A549 (cell line): ENCODE data around the gene IPO5. TPM values are rescaled to one million over a fixed set of nuclear protein-coding genes. Genes with fewer than 3 reads are reported as not detected.

Source experiments
- ATAC-seq, 2 experiments: fragments of 200-7000 bp in 1 of 2; fragments of >200 bp in 1 of 2; cut with Nextera tagmentation in 1 of 2; cut with Tn5 transposase in 1 of 2; 3 replicates each; pipeline versions ENCODE4 v1.8.0 to v1.9.1; 2018 to 2020; ENCODE audit warnings: mild to moderate bottlenecking in 1 of 2, moderate library complexity in 1 of 2
- CTCF ChIA-PET: fragments of 300-600 bp; sonication (Branson Sonifier 250); formaldehyde crosslinking; extraction: SDS; loops from one replicate; lab custom pipeline; 2021; ENCODE audit warnings: antibody characterized with exemption, inconsistent platforms; lab: Yijun Ruan, JAX
- POLR2A ChIA-PET: fragments of 350-600 bp; formaldehyde crosslinking; extraction: SDS; loops from one replicate; lab custom pipeline; 2021; ENCODE audit warnings: antibody characterized with exemption, inconsistent platforms; lab: Yijun Ruan, JAX
- DNase-seq, 2 experiments: peaks; one replicate each; pipeline versions ENCODE4 v3.0.0 to v3.0.0-alpha.2; 2011 to 2016; ENCODE audit warnings: low read depth in 1 of 2, low spot score in 1 of 2
- FAIRE-seq: peaks from 2 replicates; lab custom pipeline; 2011; peaks lifted over from hg19 to GRCh38; lab: Jason Lieb, UNC
- H3K27ac ChIP-seq, 2 experiments: fragments of >200 bp; sonication (Bioruptor Twin); formaldehyde crosslinking; 3 replicates each; pipeline ENCODE4 v1.5.1; 2016 to 2017
- H3K4me1 ChIP-seq: fragments of >200 bp; sonication (Bioruptor Twin); formaldehyde crosslinking; 3 replicates; pipeline ENCODE4 v1.6.1; 2016
- H3K4me2 ChIP-seq: fragments of >200 bp; sonication (Bioruptor Twin); formaldehyde crosslinking; 3 replicates; pipeline ENCODE4 v1.6.1; 2016
- H3K4me3 ChIP-seq: fragments of >200 bp; sonication (Bioruptor Twin); formaldehyde crosslinking; 3 replicates; pipeline ENCODE4 v1.5.1; 2016
- H3K9me3 ChIP-seq: fragments of >200 bp; sonication (Bioruptor Twin); formaldehyde crosslinking; 3 replicates; pipeline ENCODE4 v1.6.1; 2016
- CHD2 ChIP-seq: fragments of 150-350 bp; IDR thresholded peaks from 2 replicates; pipeline ENCODE4 v1.6.1; 2014; ENCODE audit warnings: low read length; ENCODE audit not compliant: partially characterized antibody
- CHD4 ChIP-seq: fragments of 200-600 bp; sonication (generic); IDR thresholded peaks from 2 replicates; pipeline ENCODE4 v1.6.1; 2016; ENCODE audit warnings: antibody characterized with exemption, mild to moderate bottlenecking, borderline replicate concordance
- ESRRA ChIP-seq: fragments of 150-350 bp; IDR thresholded peaks from 2 replicates; pipeline ENCODE4 v1.6.1; 2014; ENCODE audit warnings: mild to moderate bottlenecking, low read length, borderline replicate concordance
- GATA3 ChIP-seq: IDR thresholded peaks from 2 replicates; pipeline ENCODE4 v1.6.1; 2012; ENCODE audit warnings: borderline replicate concordance
- HMGXB4 ChIP-seq: fragments of 250-450 bp; sonication (Bioruptor Pico); IDR thresholded peaks from 2 replicates; pipeline ENCODE4 v1.5.0; 2021; ENCODE audit warnings: mild to moderate bottlenecking, moderate library complexity, borderline replicate concordance
- JUNB ChIP-seq: fragments of >200 bp; sonication (Bioruptor Twin); formaldehyde crosslinking; IDR thresholded peaks from 2 replicates; pipeline ENCODE4 v1.6.1; 2016
- MAZ ChIP-seq: fragments of 150-350 bp; IDR thresholded peaks from 2 replicates; pipeline ENCODE4 v1.6.1; 2014; ENCODE audit warnings: antibody characterized with exemption, low read depth, low read length, borderline replicate concordance
- NPAS2 ChIP-seq: fragments of 250-450 bp; sonication (Bioruptor Pico); IDR thresholded peaks from 2 replicates; pipeline ENCODE4 v1.8.0; 2022; ENCODE audit warnings: mild to moderate bottlenecking, moderate library complexity, borderline replicate concordance
- NR3C1 ChIP-seq: fragments of >200 bp; sonication (Bioruptor Twin); formaldehyde crosslinking; IDR thresholded peaks from 3 replicates; pipeline ENCODE4 v1.6.1; 2017
- REST ChIP-seq: fragments of 200-600 bp; sonication (generic); IDR thresholded peaks from 2 replicates; pipeline ENCODE4 v1.6.1; 2016; ENCODE audit warnings: antibody characterized with exemption, mild to moderate bottlenecking, moderate library complexity
- RNF2 ChIP-seq: fragments of 200-600 bp; sonication (generic); IDR thresholded peaks from 2 replicates; pipeline ENCODE4 v1.6.1; 2016; ENCODE audit warnings: low read depth, mild to moderate bottlenecking, antibody characterized with exemption, moderate library complexity, borderline replicate concordance
- SMC3 ChIP-seq: fragments of >200 bp; sonication (Bioruptor Twin); formaldehyde crosslinking; IDR thresholded peaks from 3 replicates; pipeline ENCODE4 v1.6.1; 2018; ENCODE audit warnings: inconsistent platforms
- ZC3H11A ChIP-seq: fragments of 450-650 bp; IDR thresholded peaks from 2 replicates; pipeline ENCODE4 v1.6.1; 2014; ENCODE audit warnings: antibody characterized with exemption, mild to moderate bottlenecking
- ZFP36 ChIP-seq: fragments of 450-650 bp; IDR thresholded peaks from 2 replicates; pipeline ENCODE4 v1.6.1; 2014; ENCODE audit warnings: borderline replicate concordance; ENCODE audit not compliant: partially characterized antibody
- ZSCAN20 ChIP-seq: fragments of 250-450 bp; sonication (Bioruptor Pico); IDR thresholded peaks from 2 replicates; pipeline ENCODE4 v1.8.0; 2022; ENCODE audit warnings: mild to moderate bottlenecking, moderate library complexity
- WGBS: methylation state at CpG from one replicate; pipeline ENCODE4 v1.1.6; 2017; ENCODE audit errors: missing lambda C conversion rate; 5-methylcytosine and 5-hydroxymethylcytosine counted together
- polyA plus RNA-seq, 4 experiments: library from polyadenylated mRNA; depleted of rRNA in 3 of 4; stranded (reverse); fragments of >200 nt; fragmentation: RNase III in 1 of 4; extraction: RNeasy Plus Mini Kit Qiagen cat#74134 plus additional on column Dnase treatment in 1 of 4; gene quantifications; 2 replicates in 3 of 4; 3 replicates in 1 of 4; pipeline ENCODE4 v1.2.3, GENCODE V29; 2011 to 2017
- TF ChIP-seq, protein P1 (sequence below): fragments of 250-450 bp; sonication (Bioruptor Pico); IDR thresholded peaks from 2 replicates; pipeline ENCODE4 v1.5.0; 2020; ENCODE audit warnings: low read depth, mild to moderate bottlenecking, moderate library complexity
- TF ChIP-seq, protein P2 (sequence below): IDR thresholded peaks from 2 replicates; pipeline ENCODE4 v1.6.1; 2012; ENCODE audit warnings: low read depth, borderline replicate concordance
- TF ChIP-seq, protein P3 (sequence below): fragments of >200 bp; sonication (Bioruptor Twin); formaldehyde crosslinking; IDR thresholded peaks from 3 replicates; pipeline ENCODE4 v1.5.1; 2016

The IPO5 gene
- polyA plus RNA-seq, 2 of the 4 experiments (the other 2 are of a cell fraction): 98.4 to 166 TPM

DNA sequence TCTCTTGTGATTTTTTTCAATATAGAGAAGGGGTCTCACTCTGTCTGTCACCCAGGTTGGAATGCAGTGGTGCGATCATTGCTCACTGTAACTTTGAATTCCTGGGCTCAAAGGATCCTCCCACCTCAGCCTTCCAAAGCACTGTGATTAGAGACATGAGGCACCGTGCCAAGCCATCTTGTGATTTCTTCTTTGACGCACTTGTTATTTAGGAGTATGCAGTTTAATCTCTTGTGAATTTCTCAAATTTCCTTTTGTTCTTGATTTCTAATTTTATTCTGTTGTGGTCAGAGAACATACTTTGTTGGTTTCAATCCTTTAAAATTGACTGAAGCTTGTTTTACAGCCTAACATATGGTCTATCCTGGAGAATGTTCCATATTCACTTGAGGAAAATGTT, 14.5 kb downstream of the IPO5 start (continued):
- no peak for TF ChIP-seq REST
- no peak for TF ChIP-seq NR3C1
- TF ChIP-seq JUNB: no peak
- TF ChIP-seq, all 56 proteins: peak for 0

GRCh38 chr13:97971519-97971918, 18.0 kb downstream of the IPO5 start:
- Histone ChIP-seq H3K27ac (no peak overlapping the region), H3K4me2 (no peak overlapping the region), H3K4me1 (peaks cover 5% of the 10 kb centered on the region; the same call in 1 of the 3 replicates), H3K4me3 (no peak overlapping the region), H3K9me3 (no peaks in the 10 kb centered on the region)
- ATAC-seq (no peak), DNase-seq (no peak), FAIRE-seq (no peak)
- TF ChIP-seq GATA3 (no peak), ZC3H11A (no peak), NPAS2 (CRISPR knock-in tag) (no peak), JUNB (no peak), MAZ (no peak), NR3C1 (no peak), ZFP36 (no peak), CHD2 (no peak), ESRRA (no peak), CHD4 (no peak), RNF2 (no peak), SMC3 (no peak), HMGXB4 (CRISPR knock-in tag) (no peak), ZSCAN20 (CRISPR knock-in tag) (no peak)
- TF ChIP-seq, protein P1, sequence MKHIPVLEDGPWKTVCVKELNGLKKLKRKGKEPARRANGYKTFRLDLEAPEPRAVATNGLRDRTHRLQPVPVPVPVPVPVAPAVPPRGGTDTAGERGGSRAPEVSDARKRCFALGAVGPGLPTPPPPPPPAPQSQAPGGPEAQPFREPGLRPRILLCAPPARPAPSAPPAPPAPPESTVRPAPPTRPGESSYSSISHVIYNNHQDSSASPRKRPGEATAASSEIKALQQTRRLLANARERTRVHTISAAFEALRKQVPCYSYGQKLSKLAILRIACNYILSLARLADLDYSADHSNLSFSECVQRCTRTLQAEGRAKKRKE (CRISPR knock-in tag): no peak
- TF ChIP-seq, protein P2, sequence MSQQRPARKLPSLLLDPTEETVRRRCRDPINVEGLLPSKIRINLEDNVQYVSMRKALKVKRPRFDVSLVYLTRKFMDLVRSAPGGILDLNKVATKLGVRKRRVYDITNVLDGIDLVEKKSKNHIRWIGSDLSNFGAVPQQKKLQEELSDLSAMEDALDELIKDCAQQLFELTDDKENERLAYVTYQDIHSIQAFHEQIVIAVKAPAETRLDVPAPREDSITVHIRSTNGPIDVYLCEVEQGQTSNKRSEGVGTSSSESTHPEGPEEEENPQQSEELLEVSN: no peak
- TF ChIP-seq, protein P3, sequence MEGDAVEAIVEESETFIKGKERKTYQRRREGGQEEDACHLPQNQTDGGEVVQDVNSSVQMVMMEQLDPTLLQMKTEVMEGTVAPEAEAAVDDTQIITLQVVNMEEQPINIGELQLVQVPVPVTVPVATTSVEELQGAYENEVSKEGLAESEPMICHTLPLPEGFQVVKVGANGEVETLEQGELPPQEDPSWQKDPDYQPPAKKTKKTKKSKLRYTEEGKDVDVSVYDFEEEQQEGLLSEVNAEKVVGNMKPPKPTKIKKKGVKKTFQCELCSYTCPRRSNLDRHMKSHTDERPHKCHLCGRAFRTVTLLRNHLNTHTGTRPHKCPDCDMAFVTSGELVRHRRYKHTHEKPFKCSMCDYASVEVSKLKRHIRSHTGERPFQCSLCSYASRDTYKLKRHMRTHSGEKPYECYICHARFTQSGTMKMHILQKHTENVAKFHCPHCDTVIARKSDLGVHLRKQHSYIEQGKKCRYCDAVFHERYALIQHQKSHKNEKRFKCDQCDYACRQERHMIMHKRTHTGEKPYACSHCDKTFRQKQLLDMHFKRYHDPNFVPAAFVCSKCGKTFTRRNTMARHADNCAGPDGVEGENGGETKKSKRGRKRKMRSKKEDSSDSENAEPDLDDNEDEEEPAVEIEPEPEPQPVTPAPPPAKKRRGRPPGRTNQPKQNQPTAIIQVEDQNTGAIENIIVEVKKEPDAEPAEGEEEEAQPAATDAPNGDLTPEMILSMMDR: no peak
- CTCF ChIA-PET: no interaction called here
- WGBS: 94% methylated on average over 5 of the region's 5 CpGs
- POLR2A ChIA-PET: no interaction called here
